Germinal center (tissue), 1 donor: ENCODE measurements around the gene C1D.

Experiments
- DNase-seq: peaks from one replicate; pipeline ENCODE4 v3.0.0; 2012; ENCODE audit warnings: mixed read lengths, low spot score

C1D gene

GRCh38 chr2:68057658-68058396 lies 5.0 kb downstream of the C1D start:
- no peak for DNase-seq

- DNase-seq: no peak
Observed at GRCh38 chr2:68052717-68053422, 9.9 kb downstream of the C1D start.

GRCh38 chr2:68050353-68050752 lies 12.5 kb downstream of the C1D start:
- no peak for DNase-seq

GRCh38 chr2:68046642-68047240 lies 16.1 kb downstream of the C1D start:
- no peak for DNase-seq

DNA sequence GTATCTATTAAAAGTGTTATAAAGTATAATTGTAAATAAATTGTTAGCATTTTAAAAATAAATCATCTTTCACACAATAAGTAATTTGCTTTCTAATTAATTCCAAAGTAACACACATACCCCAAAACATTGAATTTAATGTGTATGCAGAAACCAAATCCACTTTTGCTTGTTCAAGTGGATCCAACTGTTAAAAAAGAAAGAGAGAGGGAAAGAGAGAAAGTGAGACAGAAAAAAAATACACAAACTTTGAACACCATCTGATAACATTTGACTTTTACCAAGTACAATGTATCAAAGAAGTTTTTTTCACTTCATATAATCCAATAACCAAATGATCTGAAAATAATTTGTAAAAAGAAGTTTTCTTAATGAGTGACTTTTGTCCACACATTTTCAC lies 16.6 kb downstream of the C1D start:
- DNase-seq: no peak

GRCh38 chr2:68045342-68045741 lies 17.5 kb downstream of the C1D start:
- no peak for DNase-seq

DNA sequence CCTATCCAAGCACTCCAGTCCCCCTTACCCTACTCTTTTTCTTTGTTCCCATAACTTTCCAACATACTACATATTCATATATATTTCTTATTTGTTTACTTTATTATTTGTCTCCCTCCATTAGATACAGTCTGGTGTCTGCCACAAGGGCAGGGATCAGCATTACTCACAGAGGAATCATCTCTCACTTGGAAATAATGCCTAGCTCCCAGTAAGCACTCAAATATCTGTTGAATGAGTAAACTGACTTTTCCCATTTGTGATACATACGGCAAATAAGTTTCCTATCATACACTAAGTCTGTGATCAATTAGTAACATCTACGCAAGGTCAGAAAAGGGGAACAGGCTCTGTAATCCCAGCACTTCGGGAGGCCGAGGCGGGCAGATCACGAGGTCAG lies 18.7 kb downstream of the C1D start:
- no peak for DNase-seq

- no peak for DNase-seq
Observed at GRCh38 chr2:68043695-68044094, 19.1 kb downstream of the C1D start.

- DNase-seq: no peak
Observed at GRCh38 chr2:68043032-68043431, 19.8 kb downstream of the C1D start.

DNA sequence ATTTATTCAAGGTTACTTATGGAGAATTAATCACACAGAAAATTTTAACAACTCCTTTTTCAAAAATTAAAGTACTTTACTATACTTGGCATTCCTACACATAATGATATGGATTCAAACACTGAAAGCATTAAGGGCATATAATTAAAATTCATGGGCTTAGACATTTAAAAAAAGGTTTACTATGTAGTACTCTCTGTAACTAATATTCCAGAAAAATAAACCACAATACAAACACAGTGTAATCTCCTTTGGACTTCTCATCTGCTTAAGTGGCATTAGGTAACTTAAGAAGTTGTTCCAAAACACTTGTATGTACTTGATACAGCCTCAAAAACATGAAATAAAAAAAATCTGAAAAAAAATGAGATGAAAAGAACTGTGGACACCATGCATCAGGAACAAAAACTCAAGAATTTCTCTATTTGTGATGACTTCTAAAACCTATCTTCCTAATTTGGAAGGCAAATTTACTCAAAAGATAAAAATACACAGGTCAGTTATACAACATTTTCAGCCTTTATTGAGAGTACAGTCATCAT lies 21.0 kb downstream of the C1D start:
- no peak for DNase-seq

- no peak for DNase-seq
Observed at GRCh38 chr2:68040078-68040477, 22.7 kb downstream of the C1D start.

DNA sequence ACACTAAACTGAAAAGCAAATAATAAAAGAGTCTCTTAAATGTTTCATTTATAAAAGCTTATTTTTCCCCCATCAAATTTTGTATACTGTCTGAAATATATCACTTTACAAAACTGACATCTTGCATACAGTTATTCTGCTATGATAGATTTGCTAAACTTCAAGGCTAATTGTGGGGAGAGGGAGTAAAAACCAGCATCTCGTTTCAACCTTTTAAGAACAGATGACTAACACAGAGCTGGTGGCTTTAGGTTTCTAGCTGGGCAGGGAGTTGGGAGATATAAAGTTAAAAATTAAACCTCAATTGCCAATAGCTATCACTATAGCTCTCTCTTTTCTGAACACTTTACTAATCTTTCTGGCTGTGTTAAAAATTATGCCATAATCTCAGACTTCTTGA lies 23.5 kb downstream of the C1D start:
- DNase-seq: no peak

GRCh38 chr2:68032702-68033101 lies 30.1 kb downstream of the C1D start:
- DNase-seq: no peak

DNA sequence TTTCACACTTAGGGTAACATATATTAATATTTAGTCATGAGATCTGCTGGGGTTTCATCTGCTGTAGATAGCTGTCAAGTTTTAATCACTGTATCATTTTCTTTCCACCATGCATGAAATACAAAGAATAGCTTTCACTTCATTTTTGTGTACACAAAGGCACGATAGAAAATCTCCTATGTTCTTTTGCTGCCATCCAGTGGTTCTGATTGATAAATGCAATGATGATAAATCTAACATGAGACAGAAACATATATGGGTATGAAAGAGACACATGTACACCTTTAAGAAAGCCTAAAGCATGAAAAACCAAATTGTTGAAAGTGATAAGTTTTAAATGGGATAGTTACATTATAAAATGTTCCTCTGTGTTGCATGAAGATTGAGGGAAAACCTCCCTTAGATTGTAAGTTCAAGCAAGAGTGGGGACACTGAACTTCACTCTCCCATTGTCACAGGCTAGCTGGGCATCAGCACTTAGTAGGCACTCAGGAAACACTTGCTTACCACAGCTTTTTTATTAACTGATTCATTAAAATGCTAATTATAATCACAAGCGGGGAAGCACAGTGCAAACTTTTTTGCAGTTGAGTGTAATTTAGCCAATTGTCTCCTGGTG lies 31.2 kb downstream of the C1D start:
- peak; percentile 30 for DNase-seq

- DNase-seq: no peak
Observed at GRCh38 chr2:68031043-68031442, 31.8 kb downstream of the C1D start.

DNA sequence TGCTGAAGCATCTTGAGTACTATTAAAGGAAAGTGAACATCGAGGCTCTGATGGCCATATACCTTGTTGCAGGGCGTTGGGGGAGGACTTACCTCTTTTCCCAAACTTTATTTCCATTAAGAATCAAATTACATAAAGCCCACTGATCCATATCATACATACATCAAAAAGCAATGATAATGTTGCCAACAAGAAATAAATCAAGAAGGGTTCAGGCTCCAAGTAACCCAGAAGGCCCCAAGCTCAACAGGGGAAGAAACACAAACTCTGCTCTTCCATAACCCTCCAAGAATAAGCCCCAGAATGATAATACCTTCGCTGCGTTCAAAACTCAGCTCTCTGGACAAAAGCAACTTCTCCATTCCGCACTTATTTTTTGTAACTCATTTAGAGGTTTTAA lies 32.3 kb downstream of the C1D start:
- no peak for DNase-seq

DNA sequence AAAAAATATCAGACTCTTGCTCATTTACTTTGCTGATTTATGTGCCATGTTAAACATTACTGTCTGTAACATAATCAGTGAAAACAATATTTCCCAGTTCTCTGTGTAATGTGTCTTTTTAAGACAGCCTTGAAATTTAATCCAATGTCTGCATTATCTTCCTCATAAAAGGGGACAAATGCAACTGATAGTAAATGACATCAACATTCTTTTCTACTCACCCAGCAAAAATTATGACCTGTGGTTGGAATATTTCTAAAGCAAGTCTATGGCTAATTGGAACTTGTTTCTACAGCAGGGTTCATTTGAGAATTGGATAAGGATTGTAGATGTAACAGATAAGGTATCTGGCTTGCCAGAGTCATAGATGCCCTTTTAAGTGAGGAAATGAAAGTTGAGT lies 34.8 kb downstream of the C1D start:
- no peak for DNase-seq

GRCh38 chr2:68024450-68024849 lies 38.4 kb downstream of the C1D start:
- DNase-seq: no peak

- no peak for DNase-seq
Observed at GRCh38 chr2:68023904-68024303, 38.9 kb downstream of the C1D start.

- DNase-seq: no peak
Observed at GRCh38 chr2:68018727-68019126, 44.1 kb downstream of the C1D start.

GRCh38 chr2:68009526-68009925 lies 53.3 kb downstream of the C1D start:
- no peak for DNase-seq

DNA sequence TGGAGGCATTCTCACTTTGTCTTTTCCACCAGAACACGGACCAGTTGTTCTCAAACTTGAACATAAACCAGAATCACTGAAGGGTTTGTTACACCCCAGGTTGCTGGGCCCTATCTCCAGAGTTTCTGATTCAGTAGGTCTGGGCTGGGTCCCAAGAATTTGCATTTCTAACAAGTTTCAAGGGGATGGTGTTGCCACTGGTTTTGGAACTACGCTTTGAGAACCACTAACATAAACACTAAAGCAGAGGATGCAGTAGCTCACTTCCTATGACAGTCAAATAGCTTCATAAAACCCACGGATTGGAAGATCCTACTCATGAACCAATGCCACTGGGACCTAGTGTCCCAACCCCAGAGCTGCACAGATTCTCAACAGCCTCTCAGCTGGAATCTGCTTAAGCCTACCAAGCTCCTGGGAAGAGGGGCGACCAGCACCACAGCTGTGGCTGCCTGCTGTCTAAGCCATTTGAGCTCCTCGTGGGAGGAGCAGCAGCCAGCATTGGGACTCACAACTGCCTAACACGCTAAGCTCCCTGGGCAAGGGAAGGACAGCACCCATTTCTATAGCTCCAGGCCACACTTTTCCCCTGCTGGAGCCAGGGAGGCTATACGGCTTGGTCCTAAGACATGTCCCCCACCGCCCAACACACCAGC lies 62.5 kb downstream of the C1D start:
- no peak for DNase-seq
